Measurements from ENCODE around the gene ARMH2.
"Not testable (repeated sequence)": the region's sequence is repeated elsewhere in the genome, so short reads cannot be mapped to it uniquely, and the experiment has no call there.

Gene ARMH2

DNA sequence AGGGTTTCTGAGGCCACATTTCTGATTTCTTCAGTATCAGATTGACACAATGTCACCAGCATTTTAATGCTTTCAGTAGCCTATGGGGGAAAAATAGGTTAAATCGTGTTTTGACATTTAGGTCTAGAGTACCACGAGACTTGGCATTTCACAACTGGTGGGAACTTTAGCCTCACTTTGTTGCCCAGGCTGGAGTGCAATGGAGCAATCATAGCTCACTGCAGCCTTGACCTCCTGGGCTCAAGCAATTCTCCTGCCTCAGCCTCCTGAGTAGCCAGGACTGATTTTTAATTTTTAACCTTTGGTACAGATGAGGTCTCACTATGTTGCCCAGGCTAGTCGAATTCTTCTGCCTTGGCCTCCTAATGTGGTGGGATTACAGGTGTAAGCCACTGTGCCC is 11.0 kb upstream of the ARMH2 start:
- DNase-seq = no peak

DNA sequence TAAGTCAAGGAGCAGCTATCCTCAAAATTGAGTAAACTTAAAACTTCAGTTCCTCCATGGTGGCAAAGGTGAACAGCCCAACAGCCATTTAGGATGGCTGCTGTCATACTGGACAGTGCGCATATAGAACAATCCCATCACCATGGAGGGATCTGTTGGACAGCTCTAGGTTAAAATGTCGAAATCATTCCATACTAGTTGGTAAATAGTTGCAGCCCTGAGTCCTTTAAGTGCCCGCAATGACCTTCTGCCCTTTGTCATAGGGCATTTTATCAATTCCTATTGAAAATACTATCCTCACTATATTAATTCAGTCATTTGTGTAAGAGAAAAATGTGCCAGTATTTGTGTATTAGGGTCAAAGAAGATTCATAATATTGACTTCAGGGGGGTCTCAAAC is 8.9 kb upstream of the ARMH2 start:
- DNase-seq = no peak

DNA sequence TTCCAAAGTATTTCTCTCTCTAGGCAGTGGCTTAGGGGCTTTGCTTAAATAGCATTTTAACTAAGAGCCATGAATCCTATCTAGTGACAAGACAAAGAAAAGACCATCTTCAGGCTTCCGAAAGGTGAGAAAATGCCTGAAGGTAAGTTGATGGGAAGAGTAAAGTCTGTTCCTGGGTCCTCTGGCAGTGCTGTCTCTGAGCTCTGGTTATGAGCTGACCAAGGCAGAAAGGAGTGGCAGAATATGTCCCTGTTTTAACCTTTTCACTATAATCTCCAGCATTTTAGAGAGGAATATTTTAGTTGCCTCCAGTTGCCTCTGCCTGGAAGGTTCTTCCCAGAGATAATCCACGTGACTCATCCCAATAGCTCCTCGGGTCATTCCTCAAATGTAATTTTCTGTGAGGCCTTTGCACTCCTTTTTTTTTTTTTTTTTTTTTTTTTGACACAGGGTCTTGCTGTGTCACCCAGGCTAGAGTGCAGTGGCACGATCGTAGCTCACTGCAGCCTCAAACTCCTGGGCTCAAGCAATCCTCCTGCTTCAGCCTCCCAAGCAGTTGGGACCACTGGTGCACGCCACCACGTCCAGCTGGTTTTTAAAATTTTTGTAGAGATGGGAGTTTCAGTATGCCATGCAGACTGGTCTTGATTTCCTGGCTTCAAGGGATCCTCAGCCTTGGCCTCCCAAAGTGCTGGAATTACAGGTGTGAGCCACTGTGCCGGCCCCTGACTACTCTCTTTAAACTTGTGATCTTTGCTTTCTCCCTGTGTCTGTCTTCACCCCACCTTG is 3.7 kb upstream of the ARMH2 start:
- no peak for DNase-seq

DNA sequence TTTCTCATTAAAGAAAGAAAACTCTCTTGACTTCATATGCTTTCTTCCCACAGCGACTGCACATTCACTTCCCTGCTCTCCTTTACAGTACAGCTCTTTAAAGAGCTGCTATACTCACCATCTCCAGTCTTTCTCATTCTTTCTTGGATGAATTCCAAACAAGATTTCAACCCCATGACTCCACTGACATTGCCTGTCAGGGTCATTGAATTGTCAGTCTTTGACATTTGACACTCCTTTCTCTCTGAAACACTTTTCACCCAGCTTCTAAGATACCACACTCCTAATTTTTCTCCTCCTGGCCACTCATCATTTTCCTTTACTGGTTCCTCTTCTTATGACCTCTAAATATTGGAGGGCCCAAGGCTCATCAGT is 811 bp upstream of the ARMH2 start:
- DNase-seq = no peak

DNA sequence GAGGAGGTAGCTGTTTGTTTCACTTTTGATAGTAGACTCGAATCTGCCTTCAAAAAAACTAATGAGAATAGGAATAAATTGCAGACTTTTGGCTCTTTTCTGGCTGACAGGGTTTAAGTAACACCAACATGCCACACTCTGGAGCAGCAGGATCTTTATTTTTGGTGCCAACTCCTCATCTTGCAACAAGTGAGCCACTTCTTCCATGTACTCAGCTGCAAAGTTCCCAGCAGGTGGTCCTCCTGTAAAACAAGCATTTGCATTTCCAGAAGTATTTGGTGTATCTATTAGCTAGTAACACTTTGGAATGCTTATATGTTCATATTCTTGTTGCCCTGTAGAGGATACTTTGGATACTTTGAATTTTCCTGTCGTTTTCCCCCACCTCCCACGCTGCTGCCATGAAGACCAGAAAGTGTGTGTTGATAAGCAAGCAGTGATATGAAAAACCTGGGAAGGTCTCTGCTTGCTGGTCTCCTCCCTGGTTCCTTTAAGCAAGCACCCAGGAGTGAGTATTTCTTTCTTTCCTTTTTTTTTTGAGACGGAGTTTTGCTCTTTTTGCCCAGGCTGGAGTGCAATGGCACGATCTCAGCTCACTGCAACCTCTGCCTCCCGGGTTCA is 1.0 kb downstream of the ARMH2 start:
- no peak for DNase-seq

DNA sequence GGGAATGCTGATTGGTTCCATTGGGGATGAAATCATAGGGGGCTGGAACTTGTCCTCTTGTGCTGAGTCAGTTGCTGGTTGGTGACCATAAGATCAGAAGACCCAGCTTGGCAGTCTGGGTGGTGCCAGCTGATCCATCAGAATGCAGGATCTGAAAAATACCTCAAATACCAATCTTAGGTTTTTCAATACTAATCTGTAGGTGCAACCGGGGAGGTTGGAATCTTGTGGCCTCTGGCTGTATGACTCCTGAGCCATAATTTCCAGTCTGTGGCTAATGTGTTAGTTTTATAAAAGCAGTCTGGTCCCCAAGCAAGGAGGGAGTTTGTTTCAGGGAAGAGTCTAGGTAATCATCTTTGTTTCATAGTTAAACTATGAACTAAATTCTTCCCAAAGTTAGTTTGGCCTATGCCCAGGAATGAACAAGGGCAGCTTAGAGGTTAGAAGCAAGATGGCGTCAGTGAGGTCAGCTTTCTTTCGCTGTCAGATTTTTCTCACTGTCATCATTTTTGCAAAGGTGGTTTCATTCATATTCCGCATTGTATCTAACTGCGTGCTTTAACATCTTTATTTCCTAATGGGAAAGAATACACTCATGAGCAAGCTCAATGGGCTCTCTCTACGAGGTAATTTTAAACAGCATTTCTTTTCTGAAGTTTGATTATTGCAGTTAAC is 2.0 kb downstream of the ARMH2 start:
- DNase-seq = no peak

DNA sequence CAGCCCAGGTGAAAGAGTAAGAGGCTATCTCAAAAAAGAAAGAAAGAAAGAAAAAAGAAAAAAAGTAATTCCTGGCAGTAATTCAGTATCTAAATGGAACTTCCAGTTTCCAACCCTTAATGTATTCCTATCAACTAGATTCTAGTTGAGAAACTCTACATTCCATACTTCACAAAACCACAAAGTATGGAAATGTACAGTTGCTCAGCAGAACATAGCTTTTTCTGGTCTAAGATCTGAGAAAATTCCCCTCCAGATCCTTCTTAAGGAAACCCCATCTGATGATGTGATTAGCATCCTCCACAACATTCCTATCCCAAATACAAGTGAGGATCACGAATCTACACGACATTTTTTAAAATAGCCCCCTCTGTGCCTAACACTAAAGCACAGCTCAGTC is 3.6 kb downstream of the ARMH2 start:
- DNase-seq = no peak

DNA sequence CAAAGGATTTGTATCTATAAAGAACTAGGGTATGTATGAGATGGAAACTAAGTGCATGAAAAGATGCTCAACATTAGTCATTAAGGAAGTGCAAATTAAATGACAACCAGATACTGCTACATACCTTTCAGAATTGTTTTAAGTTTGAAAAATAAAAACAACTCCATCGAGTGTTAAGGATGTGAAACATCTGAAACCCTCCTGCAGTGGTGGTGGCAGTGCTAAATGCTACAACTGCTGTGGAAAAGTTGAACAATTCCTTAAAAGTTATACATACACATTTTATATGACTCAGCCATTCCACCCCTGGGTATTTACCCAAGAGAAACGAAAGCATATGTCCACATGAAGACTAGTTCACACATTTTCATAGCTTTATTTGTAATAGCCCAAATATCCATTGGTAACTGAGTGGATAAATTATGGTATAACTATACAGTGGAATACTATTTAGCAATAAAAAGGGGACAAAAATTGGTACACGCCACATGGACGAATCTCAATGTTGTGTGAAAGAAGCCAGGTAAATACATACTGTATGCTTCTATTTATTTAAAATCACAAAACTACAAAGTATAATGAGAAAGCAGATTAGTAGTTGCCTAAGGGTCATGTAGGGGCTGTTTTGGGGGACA is 10.6 kb downstream of the ARMH2 start:
- DNase-seq = no peak

DNA sequence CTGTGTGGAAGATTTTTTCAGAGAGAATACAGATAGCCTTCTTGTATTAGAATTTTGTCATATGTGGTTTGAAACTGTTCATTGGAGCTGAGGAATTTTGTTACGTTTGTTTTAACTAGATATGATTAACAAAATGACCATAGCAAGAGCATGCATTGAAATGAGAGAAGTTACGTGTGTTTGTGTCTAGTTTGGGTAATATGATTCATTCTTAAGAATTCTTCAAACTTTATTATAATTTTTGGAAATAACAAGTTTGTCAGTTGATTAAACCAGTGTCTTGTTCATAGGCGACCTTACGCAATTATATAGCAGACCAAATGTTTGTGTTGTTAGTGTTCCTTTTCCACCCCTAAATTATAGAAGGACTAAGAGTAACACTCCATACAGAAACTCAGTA is 18.5 kb downstream of the ARMH2 start:
- no peak for DNase-seq

DNA sequence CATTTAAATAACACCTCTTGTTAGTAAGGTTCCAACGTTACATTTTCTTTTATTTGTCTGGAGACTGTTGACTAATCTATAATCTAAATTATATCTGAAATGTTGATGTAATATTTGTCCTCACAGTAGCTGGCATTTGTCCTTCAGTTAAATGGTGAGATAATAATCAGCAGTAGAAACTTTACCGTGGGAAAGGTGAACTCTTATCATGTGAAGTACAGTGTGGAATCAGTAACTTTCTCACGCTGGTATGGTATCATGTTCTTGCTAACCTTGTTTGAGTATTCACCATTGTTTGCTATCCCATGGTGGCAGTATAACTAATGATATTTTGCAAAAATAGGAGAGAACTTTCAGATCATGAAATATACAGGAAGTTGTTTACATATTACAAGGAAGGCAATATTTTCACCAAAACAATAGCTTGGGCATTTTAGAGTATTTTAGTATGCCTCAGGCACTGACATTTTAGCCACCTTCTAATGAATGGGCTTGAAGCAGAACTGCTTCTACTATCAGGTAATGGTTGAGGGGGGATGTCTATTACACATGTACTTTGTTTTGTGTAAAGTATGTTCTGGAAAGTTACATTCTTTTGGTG is 19.2 kb downstream of the ARMH2 start:
- no peak for DNase-seq

DNA sequence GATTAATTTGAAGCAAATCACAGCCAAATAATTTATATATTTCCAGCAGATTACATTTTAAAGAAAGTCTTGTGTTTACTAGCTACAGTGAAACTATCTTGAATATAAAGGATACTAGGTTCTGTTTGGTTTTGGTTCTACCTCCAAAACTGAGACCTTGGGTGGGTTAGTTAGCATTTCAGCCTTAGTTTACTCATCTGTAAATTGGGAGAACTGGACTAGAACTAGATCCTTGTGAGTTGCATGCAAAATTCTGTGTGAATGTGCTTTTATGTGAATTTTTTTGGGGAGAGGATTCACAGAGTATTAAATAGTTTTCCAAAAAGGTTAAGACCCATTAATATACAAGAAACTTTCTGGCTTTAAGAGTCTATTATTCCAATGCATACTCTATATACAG is 19.8 kb downstream of the ARMH2 start:
- DNase-seq = no peak

DNA sequence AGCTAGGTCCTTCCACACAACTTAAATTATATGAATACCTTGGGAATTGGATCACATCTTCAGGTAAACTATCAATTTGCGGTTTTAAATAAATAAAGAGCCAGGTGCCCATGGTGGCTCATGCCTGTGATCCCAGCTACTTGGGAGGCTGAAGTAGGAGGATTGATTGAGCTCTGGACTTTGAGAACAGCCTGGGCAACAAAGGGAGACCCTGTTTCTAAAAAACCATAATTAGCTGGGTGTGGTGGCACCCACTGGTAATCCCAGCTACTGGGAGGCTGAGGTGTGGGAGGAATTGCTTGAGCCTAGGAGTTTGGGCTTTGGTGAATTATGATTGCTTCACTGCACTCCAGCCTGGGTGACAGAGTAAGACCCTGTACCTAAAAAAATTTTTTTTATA is 20.6 kb downstream of the ARMH2 start:
- DNase-seq = no peak

DNA sequence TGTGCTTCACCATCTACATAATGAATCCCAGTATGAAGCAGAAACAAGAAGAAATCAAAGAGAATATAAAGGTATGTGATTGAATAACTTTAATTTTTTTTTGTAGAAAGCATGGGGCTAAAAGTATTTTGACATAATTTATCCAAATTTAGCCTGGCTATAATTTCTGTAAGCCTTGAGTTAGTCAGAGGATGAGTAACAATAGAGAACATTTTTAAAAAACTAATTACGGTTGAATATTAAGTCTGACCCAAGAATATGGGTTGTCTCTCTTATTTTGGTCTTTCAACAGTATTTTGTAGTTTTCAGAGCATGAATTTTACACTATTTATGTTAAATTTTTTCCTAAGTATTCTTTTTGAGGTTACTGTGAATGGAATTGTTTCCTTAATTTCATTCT is 21.5 kb downstream of the ARMH2 start:
- DNase-seq = no peak

DNA sequence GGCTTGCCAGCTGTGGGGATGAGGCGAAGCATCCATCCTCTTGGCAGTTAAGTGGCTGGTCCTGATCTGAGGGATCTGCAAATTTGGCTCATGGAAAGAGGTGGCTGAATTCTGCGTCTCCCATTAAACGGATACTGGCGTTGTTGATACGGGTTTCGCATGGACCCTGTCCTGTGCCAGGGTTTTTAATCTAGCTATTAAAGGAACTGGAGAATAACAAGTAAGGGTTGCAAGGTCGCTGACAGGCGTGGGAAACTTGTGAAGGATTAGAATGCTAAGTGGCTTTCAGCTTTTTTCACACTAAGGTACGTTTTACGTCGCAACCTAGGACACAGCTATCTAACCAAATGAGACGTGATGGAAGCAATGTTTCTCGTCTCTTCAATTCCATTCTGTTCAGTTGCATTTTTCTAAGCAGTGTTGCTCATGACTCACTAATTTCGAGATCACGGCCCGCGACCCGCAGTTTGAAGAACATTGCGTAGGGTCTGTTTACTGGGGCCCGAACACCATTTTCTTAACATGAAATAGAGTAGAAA is 23.1 kb downstream of the ARMH2 start:
- DNase-seq = peak; percentile 15 to 42 (median 25)

DNA sequence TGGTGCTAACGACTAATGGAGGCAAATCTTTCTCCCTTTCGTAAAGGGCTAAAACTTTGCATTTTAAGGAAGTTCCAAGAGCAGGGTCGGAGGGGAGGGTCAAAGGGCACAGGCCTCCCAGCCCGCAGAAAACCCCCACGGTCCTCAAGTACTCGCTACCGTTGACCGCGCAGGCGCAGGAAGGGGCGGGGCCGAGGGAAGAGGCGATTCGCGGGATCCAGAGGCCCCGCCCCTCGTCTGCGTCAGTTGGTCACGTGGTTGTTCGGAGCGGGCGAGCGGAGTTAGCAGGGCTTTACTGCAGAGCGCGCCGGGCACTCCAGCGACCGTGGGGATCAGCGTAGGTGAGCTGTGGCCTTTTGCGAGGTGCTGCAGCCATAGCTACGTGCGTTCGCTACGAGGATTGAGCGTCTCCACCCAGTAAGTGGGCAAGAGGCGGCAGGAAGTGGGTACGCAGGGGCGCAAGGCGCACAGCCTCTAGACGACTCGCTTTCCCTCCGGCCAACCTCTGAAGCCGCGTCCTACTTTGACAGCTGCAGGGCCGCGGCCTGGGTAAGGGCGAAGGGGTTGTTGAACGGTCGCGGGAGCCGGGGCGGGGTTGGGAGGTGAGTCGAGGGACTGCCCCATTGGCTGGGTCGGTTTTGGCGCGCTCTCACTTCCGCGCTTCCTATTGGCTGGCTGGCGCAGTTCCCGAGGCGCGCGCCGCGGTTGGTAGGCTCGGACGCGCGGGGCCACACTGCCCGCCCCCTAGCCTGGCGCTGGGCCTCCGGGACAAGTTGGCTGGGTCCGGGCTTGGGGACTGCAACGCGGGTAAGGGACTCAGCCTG is 23.8 kb downstream of the ARMH2 start, which contains the start of gene GMNN:
TSS of gene GMNN (plus strand) at position 242 of the 824 bp plus-strand sequence. CDS start 2,310 bp downstream, outside the sequence.
- DNase-seq = peak; percentile 99 to 100 (median 100)

DNA sequence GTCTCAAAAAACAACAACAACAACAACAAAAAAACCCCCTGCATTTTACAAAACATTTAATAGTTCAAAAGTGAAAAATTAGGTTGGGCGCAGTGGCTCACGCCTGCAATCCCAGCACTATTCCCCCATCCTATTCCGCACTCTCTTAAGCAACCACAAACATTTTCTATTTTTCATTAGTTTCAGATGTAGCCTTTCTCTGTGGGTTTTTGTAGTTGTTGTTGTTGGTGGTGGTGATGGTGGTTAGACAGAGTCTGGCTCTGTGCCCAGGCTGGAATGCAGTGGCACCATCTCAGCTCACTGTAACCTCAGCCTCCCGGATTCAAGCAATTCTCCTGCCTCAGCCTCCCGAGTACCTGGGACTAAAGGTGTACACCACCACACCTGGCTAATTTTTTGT is 30.4 kb downstream of the ARMH2 start:
- DNase-seq = no peak

DNA sequence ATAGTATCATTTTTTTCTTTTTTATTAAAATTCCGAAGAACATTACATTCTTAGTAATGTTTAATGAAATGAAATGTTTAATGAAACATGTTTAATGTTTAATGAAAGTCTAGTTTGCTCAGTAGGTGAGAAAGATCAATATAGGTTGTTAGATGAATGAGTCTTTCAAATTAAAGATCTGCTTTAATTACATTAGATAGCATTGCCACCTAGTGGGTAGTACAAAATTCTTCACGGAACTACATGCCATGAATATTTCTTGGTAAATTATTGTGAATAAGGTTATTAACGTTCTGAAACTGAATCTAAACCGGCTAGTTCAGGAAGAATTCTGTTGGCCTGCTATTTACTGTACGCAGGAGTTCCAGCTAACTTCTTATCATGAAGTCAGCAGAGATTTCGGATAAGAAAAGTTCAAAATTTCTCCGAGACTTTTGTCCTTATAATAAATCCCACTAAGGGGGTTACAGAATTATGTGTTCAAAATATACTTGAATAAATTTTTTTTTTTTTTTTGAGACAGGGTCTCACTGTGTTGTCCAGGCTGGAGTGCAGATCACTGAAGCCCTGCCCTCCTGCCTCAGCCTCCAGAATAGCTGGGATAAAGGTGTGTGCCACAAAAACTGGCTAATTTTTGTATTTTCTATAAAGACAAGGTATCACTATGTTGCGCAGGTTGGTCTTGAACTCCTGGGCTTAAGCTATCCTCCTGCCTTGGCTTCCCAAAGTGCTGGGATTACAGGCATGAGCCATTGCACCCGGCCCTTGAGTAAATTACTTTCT is 31.8 kb downstream of the ARMH2 start:
- DNase-seq = peak; percentile 15 to 84 (median 55)

DNA sequence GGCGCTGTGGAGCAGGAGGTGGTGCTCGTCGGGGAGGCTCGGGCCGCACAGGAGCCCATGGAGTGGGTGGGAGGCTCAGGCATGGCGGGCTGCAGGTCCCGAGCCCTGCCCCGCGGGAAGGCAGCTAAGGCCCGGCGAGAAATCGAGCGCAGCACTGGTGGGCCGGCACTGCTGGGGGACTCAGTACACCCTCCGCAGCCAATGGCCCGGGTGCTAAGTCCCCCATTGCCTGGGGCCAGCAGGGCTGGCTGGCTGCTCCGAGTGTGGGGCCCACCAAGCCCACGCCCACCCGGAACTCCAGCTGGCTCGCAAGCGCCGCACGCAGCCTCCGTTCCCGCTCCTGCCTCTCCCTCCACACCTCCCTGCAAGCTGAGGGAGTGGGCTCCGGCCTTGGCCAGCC is 32.7 kb downstream of the ARMH2 start:
- not testable (repeated sequence) for DNase-seq

DNA sequence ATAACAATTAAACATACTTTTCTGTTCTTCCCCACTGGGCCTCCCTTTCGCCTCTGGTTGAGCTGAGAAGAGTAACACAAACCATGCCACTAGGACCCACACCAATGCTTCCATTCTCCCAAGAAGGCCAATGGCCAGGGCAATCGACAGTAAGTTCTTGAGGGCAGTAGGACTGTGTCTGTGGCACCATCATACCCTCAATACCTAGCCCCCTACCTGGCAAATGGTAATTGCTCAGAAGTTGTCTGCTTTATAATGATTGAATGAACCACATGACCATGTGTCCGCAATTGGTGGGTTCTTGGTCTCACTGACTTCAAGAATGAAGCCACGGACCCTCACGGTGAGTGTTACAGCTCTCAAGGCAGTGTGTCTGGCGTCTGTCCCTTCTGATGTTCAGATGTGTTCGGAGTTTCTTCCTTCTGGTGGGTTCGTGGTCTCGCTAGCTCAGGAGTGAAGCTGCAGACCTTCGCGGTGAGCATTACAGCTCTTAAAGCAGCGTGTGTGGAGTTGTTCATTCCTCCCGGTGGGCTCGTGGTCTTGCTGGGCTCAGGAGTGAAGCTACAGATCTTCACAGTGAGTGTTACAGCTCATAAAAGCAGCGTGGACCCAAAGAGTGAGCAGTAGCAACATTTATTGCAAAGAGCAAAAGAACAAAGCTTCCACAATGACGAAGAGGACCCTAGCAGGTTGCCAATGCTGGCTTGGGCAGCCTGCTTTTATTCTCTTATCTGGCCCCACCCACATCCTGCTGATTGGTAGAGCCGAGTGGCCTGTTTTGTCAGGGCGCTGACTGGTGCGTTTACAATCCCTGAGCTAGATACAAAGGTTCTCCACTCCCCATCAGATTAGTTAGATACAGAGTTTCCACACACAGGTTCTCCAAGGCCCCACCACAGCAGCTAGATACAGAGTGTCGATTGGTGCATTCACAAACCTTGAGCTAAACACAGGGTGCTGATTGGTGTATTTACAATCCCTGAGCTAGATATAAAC is 33.6 kb downstream of the ARMH2 start:
- DNase-seq = not testable (repeated sequence)

DNA sequence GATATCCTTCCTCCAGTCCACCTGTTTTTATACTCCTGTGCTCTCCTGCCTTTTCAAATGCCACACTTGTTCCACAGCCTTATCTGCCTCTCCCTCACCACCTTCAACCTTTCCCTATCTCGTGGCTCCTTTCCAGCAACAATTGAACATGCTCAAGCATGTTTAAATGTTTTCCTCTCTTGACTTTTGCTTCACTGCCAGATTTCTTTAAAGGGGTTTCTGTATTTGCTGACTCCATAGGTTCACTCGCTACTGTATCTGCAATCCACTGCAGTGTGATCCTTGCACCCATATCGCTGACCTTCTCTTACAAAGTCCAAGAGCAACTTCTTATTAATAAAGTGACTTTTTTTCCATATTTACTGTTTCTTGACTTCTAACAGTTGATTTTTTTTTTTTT is 35.1 kb downstream of the ARMH2 start:
- DNase-seq = no peak
